NCI-H1436 treated with DMSO at 0.1 percent for 48 hours (cell line): ENCODE measurements around the gene MSMP.

ENCODE experiments used
- DNase-seq: peaks from one replicate; lab custom pipeline; 2025; lab: John Stamatoyannopoulos, UW

MSMP gene

DNA sequence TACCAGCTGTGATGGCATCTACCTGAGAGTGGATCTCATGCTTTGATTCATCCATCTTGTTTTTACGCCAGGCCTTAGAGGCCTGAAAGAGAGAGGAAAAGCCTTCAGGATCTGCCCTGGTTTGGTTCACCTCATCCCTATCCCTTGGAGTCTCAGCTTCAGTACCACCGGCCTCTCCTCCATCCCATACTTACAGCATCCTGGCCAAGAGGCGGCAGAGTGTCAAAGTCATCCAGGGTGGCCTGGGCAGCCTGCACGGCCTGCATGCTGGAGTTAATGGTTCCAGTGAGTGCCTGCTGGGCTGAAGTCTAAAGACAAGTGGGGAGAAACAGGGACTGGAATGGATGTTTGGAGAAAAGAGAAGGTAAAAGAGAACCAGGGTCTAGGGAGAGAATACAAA, 34.5 kb downstream of the MSMP start:
- DNase-seq = no peak

DNA sequence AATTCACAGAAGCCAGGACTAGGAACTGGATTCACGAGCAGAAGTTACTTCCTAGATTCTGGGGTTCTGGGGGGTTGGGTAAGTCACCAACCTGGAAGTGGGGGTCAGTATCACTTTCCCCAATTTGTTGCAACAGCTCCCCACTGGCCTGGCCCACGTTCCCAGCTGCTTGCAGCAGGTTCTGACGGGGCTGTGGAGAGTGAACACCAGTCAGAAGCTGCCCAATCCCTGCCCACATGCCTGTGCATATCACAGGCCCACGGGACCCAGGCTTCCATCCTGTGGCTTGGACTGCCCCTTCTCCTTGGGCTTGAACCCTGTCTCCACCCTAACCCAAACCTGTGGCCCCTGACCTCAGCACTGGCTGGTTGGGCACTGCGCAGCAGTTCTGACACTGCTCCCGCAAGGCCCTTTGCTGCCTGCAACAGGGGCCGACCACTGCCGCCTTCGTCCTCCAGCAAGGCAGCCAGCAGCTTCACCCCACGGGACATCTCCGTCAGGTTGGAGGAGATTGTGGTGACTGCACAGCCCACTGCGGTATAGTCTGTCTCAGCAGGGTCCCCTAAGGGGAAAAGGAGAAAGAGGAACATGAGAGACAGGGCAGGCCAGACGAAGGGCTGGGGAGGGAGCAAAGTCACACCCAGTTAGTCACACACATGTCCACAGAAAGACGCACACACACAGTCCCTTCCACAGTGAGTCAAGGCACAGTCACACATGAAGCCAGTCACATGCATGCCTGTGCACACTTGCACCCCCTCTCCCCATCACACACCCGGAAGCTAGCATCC, 35.2 kb downstream of the MSMP start:
- DNase-seq = no peak

DNA sequence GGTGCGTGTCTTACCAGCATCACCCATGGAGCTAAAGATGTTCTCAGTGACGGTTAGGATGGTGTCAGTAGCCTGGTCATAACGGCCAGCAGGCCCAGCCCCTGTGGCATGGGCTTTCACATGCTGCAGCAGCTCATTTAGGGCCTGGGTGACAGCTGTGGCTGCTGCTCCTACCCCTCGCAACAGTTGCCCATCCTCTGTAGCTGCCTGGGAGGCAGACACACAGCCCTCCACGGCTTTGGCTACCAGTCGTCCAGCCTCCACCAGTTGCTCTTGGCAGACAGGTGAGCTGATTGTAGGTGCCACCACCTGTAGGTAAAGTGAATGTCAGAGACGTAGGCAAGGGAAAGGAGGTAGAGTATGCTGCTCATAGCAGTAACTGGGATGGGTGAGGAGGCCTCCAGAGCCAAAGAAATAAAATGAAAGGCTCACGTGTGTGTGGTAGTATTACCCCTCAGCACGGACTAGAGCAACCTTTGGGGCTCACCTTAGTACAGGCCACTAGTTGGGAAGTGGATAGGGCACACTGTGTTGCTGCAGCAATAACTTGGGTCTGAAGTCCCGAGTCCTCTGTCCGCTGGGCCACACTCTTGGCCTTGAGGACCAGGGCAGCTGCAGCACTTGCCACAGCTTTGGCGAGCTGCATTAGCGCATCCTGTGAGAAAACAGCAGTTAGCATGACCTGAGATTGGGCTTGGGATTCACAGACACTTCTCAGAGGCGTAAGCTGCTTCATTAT, 36.8 kb downstream of the MSMP start:
- DNase-seq = no peak

DNA sequence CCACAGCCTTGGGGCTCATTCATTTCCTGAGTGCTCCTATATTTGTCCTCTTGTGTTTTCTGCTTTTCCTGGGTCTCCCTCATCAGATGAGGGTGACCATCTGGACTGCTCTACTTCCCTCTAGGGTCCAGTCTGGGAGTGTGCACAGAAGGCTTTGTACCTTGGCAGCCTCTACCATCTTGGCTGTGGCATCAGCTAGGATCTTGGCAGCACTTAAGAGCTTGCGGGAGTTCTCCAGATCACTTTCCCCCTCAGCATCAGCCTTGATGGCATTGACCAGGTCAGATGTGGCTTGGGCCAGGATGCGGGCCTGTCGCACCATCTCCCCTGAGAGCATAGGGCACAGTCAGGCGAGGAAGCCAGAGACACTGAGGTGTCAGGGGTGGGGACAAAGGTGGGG, 37.8 kb downstream of the MSMP start:
- no peak for DNase-seq

DNA sequence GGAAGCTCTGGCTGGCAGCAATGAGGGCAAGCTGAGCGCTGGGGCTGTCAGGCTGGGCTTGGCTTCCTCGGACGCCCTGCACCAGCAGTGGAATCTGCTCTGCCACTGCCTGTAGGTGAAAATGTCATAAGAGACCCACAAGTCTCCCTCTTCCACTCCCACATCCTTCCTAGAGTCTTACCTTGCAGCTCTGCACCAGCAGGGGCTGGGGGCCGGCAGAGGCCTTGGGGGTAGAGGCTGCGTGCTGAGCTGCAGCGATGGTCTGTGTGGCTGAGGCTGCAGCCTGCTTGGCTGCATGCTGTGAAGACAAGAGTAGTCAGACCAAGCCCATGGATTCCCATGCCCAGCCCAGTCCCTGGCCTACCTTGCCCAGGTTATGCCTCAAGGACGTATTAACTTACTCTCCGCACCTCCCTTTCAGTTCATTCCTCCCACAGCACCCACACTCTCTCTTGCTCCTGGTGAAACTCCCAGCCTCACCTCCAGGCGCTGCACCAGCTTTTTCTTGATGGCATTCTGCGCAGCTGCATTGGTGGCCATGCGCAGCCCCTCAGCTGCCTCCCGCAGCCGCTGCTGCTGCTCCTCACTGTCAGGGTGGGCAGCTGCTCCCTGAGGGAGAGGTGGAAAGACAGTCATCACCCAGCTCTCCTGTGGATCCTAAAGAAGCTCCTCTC, 39.4 kb downstream of the MSMP start:
- no peak for DNase-seq

DNA sequence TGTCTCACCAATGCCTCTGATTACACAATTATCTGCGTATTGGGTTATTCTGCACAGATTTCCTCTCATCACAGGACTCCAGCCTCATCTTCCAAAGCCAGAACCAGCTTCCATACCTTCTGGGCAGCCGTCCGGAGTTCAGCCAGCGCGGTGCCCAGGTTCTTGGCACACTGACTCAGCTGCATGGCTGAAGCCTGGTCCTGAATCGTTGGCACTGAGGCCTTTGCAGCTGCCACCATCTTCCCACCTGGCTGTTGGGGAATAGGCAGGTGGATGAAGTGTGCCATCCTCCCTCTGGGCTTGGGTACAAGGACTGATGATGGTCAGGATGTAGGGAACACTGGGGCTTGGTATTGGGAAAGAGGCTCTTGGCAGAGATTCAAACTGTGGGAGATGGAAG, 40.0 kb downstream of the MSMP start:
- DNase-seq = no peak

DNA sequence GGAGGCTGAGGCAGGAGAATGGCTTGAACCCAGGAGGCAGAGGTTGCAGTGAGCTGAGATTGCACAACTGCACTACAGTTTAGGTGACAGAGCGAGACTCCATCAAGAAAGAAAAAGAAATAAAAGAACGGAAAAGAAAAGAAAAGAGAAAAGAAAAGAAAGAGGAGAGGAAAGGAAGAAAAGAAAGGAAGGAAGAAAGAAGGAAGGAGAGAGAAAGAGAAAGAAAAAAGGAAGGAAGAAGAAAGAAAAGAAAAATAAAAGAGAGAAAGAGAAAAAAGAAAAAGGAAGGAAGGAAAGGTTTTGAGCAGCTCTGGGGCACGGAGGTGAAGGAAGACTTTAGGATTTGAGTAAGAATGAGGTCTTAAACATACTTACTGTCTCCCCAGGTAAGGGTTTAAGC, 40.5 kb downstream of the MSMP start:
- no peak for DNase-seq

DNA sequence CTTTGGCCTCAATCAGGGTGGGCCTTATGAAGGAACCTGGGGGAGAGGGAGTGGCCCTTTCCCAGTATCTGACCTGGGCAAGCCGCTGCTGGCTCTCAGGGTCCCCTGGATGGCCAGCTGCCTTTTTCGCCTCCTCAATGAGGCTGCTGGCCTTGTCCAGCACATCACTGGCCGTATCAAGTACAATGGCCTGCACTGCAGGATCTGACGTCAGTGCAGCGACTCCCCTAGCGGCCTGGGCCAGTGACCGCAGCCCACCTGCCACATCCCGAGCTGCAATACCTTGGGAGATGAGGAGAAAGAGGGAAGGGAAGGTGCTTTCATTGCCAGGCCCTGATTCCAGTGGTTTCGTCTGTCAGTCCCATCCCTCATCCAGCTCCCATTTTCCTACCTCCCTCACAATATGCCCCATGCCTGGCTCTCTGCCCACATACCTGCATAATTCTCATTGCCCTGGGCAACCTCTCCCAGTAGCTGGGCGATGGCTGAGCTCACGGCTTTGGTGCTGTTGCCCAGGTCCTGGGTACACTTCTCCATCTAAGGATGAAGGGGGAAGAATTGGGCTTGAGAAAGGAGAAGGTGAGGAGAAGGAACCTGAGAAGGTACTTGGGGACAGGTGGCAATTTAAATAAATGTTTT, 41.2 kb downstream of the MSMP start:
- DNase-seq = no peak

DNA sequence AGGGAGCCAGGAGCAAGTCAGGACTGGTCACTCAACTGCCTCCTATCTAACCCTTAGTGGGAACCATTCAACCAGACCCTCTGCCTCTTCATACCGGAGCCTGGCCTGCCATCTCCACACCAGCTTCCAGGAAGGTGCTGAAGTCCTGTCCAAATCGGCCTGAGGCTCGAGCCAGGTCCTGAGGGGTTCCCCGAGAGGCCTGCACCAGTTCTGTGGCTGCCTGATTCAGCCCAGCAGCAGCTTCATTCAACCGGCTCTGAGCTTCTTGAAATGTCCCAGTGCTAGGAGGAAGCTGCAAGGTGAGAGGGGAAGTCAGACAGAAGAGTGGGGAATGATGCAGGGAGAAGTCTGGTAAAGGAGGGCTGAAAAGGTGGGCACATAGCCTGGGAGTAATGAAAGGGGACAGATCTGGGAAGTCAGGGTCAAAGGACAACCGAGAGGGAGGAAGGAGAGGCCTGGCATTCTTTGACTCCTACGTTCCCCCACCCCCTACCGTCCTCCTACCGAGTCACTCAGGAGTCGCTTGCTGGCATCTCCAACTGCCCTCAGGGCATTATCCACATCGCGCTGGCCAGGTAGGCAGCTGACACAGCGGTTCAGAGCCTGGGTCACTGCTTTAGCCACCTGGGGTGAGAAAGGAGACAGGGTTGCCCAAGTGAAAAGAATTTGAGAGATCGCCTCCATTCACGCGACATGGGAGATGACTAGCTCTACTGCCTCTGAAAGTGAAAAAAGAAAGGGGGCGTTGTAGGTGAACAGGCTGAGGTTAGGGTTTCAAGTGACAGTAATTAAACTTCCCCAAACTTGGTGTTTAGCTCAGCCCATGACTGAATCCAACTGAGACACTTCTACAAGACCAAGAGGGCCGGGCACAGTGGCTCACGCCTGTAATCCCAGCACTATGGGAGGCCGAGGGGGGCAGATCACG, 42.3 kb downstream of the MSMP start:
- no peak for DNase-seq

DNA sequence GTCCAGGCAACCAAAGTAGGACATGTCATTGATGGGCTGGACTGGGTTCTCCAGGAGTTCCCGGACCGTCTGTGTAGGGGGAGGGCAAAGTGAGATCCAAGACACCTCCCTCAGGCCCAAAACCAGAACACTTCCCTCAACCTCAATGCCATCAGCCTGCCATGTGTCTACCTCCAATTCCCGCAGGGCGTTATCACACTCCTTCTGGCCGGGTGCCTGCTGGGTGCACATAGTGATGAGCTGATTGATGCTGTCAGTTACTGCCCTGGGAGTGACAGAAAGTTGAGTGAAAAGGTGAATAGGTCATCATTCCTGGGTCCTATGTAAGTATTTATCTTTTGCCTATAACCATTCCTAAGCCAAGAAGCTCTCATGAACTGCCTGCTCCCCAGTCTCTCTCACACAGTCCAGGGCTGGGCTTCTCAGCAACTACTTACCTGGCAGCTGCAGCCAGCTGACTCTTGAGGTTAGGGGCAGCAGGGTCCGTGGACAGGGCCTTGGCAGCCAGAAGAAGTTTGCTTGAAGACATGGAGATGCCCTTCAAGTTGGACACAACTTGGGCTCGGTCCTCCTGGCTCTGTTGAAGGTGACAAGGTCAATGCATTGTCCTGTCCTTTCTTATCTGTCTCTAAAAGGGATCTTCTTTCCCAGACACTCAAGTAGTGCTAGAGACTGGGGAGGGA, 43.1 kb downstream of the MSMP start:
- no peak for DNase-seq

DNA sequence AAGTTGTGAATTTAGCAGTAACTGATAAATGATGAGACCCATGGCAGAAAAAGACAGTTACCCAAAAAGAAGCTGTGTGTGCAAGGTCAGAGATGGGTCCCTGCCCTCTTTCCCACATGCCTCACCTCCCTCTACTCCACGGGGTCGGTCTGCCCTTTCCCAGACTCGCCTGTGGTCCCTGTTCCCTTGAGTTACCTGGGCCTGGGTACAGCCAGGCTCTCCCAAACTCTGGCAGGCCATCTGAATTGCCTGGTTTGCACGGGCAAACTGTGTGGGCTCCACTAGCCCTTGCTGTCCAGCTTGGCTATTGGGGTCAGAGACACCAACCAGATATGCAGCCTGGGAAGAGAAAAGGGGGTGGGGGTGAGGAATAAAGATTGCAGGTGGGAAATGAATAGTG, 45.9 kb downstream of the MSMP start:
- no peak for DNase-seq

DNA sequence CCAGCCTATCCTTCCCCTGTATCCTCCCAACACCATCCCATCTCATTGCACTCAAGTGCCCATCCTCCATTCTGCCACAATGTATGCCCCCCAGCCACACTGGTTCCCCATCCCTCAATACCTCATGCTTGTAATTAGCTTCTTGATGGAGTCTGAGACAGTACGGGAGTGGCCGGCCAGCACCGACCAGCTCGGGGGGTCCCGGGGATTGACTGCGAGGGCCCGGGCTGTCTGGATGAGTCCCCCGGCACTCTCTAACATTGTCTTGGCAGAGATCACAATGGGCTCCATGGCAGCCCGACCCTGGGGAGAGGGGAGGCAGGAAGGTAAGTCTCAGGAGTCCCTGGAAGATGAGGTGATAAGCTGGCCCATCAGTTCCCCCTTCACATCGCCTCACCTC, 47.1 kb downstream of the MSMP start:
- no peak for DNase-seq

DNA sequence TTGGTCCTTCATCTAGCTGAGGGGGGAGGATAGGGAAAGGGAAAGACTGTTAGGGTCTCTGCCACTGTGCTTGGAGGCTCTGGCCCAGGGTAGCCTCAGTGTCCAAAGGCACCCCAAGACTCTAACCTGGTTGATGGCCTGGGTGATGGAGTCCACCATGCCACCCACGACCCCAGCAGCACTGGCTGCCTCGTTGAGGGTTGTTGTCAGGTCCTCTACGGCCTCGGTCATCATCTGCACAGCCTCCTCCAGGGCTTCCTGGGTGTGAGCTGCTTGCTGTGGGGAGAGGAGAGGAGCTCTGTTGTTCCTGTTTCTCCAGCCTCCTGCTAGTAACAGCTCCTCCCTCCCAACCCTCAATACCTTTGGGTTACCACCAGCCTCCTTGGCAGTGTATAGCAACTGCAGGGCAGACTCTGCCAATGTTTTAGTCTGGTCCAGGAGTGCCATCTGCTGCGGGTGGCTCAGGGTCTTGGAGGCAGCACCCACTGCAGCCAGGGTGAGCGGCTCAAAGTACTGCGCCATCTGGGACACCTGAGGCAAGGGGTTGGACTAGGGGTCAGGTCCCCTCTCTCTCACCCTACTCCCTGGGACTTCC, 48.1 kb downstream of the MSMP start:
- no peak for DNase-seq

DNA sequence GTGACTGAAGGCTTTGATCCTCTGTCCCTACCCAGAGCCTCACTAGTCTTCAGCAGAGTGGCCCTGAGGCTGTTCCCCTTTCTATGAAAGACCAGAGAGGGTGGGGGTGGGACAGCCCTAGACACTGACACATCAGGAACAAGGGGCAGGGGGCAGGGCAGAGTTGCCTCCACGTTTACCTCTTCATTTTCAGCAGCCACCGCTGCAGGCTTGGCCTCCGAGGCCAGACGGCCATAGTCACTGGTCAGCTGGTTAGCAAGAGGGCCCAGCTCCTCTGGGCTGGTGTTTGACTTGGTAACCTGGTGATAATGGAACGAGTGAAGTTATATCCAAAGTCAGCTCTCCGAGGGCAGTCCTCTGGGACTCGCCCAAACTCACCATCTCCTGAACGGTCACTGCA, 48.7 kb downstream of the MSMP start:
- DNase-seq = no peak

DNA sequence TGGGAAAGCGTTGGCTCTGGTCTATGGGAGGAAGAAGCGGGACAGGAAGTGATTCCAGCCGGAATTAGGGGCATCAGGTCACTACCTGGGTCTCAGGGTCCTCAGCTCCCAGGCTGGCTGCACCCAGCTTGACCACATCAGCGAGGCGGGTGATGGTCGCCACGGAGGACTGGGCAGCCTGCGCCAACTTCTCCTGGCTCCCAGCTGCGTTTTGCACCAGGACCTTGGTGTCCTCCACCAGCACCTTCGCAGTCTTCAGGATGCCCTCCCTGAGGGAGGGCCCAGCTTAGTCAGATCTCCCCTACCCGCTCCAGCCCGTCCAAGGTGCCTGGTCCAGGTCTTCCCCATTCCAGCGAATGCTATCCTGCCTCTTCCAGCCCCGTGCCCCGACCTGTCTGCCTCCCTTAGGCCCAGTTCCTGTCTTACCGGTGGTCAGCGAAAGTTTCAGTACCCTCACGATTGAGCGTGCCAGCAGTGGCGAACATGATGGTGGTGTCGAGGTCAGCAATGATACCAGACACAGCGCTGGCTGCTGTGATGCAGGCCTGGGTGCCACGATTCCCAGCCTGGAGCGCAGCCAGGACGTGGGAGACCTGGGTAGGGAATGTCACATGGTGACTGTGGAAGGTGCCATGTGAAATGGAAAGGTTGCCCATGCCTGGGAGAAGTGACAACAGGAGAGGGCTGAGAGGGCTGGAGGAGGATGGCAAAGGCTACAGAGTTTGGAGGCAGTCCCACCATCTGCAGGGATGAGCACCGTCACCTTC, 50.0 kb downstream of the MSMP start:
- DNase-seq = no peak
